Putamen (tissue), 1 donor: Measurements from ENCODE around the gene ZNF99.
"Not testable (repeated sequence)": the region's sequence is repeated elsewhere in the genome, so short reads cannot be mapped to it uniquely, and the experiment has no call there.

Experiments
- DNase-seq: peaks from one replicate; pipeline ENCODE4 v3.0.0-alpha.2; 2016; ENCODE audit warnings: low spot score

The ZNF99 gene

DNA sequence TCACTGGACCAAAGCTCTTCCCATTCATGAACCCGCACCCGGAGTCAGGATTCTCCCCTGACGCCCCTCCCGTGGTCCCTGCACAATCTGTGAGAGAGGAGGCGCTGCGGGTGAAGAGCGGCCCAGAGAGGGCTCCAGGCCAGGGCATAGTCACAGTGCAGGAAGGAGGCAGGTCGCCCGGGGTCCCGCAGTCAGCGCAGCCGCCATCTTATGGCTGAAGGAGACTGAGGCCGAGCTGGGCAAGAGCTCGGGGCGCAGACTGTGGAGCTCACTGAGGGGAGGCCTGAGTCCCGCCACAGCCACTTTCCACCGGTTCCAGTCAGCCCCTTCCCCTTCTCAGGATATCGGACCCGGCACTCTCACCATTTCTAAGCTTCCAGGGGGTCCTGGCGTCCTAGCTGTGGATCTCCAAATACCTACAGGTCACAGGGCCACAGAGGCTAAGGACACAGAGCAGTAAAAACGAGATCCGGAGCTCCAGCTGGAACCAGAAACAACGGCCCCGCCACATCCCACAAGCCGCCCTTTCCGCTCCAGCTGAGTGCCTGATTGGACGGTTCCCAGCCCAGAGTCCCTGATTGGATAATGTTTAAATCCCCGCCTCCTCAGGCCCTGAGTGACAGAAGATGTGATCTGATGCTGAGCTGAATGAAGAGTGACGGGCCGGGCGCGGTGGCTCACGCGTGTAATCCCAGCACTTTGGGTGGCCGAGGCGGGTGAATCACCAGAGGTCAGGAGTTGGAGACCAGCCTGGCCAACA, at the start of gene ZNF99:
TSS of gene ZNF99 (minus strand) at position 501 of the 760 bp plus-strand sequence. CDS start at position 366, 135 bp downstream.
- DNase-seq: peak; percentile 76

DNA sequence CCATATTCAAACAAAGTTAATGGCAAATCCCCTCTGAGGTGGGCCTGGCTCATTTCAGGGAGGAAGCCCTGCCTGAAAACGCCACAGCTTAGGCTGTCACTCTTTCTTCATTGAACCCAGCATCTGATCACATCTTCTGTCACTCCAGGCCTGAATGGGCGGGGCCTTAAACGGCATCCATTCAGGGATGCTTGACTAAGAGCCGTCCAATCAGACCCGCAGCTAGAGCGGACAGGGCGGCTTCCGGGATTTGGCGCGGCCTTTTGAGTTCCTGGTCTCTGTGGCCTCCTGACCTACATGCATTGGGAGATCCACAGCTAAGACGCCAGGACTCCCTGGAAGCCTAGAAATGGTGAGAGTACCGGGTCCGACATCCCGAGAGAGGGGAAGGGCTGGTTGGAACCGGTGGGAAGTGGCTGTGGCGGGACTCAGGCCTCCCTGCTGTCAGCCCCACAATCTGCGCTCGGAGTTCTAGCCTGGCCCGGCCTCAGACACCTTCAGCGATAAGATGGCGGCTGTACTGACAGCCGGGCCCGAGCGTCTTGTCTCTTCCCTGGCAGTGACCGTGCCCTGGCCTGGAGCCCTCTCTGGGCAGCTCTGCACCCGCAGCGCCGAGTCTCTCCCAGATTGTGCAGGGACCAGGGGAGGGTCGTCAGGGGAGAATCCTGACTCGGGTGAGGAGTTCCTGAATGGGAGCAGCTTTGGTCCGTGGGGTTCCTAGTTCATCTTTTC, 48.2 kb upstream of the ZNF99 start, which contains the start of gene ZNF723:
TSS of gene ZNF723 (plus strand) at position 261 of the 732 bp plus-strand sequence. CDS start at position 350, 89 bp downstream.
- no peak for DNase-seq

DNA sequence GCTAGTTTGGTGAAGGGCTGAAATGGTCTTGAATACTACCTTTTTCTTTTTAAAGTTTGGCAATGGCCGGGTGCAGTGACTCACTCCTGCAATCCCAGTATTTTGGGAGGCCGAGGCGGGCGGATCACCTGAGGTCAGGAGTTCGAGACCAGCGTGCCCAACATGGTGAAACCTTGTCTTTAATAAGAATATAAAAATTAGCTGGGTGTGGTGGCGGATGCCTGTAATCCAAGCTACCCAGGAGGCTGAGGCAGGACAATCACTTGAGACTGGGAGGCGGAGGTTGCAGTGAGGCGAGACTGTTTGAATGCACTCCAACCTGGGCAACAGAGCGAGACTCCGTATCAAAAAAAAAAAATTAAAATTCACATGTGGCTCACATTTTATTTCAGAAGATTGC, 47.3 kb upstream of the ZNF99 start:
- DNase-seq: no peak

DNA sequence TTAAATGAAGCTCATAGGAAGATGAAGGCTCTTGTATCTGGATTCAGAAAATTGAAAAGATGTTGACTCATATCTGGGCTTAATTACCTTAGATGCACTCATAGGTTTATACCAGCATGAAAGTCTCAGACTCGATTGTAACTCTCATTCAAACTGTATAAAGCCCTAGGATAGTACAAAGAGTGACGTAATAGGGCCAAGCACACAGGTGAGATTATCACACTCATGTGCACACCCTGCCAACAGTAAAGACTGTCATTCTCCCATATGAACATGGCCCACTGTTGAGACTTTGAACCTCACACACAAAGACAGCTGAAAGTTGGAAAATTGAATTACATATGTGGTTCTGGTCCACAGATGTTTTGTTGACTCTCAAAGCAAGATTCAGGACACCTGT, 30.2 kb upstream of the ZNF99 start:
- no peak for DNase-seq

DNA sequence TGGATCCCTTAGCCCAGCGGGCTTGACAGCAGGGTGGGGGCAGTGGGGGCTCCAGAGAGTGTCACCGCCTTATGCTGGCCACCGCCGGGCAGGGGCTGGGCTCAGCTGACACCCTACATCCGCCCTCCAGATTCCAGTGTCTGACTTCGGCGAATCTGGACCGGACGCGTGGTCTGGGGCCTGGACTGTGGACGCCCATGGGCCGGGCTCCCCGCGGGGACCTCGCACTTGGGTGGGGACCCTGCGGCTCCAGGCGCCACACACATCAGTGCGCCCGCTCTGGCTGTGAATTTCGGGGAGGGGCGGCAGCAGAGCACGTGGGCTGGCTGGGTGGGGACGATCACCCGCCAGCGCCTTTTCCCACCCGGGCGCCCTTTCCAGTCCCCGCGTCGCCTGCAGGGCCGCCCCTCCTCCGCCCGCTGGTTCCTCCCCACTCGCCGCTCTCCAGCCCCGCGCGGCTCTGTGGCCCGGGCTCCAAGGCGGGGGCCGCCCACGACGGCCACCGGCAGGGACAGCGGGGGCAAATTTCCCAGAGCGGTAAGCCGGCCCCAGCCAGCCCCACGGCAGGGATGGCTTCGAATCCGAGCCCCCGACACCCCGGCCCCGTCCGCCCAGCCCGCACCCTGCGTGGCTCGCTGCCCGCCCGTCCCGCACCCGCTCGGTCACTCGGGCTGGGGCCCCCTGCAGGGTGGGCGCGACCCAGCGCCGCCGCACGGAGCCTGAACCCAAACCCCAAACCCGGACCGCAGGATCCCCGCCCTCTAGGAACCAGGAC, 23.3 kb upstream of the ZNF99 start:
- DNase-seq: no peak

DNA sequence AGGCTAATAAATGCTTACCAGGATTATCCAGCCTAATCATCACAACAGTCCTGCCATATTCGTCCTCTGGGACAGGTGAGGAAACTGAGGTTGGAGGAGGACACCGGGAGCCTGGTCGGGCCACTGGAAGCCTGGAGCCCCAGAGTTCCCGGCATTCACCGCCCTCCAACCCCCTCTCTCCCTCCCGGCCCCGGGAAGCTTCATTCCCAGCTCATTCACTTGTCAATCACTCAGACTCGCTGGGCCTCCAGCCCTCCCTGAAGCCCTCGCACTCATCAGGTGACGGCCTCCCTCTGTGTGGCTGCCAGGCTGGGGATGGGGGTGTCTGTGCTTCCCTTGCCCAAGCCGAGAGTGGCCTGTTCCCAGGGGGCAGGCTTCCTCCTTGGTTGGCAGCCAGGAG, 22.5 kb upstream of the ZNF99 start:
- DNase-seq: no peak

DNA sequence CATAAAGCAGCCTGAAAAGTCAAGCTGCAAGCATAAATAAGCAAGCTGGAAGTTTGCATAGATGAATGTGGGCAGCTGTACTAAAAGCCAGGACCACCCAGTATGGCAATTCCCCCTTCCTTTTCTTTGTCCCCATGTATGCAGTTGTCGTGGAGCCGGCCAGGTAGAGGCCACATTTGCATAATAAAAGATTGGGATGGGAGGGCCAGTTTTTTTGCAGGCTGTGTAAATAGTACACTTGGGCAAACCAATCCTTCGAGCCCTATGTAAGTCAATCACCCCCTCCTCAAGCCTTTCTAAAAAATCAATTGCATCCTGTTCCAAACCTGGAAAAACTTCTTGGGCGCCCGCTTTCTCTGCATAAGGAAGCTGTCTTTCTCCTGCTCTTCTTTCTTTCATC, 13.1 kb upstream of the ZNF99 start:
- no peak for DNase-seq

DNA sequence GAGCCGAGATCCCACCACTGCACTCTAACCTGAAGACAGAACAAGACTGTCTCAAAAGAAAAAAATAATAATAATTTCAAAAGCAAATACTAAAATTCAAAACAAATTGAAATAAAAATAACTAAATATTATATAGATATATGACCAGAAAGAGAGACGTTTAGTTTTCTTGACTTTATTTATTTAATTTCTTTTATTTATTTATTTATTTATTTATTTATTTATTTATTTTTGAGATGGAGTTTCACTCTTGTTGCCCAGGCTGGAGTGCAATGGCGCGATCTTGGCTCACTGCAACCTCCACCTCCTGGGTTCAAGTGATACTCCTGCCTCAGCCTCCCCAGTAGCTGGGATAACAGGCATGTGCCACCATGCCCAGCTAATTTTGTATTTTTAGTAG, 8.9 kb upstream of the ZNF99 start:
- DNase-seq: not testable (repeated sequence)

DNA sequence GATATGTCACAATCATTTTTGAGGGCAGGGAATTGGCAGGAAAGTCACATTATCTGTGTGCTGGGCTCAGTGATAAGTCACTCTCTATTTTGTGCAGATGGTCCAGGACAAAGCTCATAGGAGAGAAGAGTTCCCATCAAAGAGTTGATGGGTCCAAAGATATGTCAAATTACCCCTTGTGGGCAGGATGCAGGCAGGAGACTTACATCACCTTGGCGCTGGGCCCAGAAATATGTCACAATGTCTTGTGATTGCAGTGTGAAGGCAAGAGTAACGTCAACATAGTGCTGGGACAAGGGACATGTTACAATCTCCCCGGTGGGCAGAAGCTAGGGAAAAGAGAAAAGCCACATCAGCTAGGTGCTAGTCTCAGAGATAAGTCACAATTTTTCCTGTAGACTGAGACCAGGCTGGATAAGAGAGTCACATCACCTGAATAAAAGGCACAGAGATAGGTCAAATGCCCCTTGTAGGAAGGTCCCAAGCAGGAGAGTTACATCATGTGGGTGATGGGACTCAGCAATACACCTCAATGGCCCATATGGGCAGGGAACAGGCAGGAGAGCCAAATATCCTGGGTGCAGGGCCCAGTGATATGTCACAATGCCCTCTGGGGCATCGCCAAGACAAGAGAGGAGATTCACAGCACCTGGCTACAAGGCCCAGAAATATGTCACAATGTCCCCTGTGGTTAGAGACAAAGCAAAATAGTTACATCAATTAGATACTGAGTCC, 47.9 kb downstream of the ZNF99 start:
- no peak for DNase-seq

DNA sequence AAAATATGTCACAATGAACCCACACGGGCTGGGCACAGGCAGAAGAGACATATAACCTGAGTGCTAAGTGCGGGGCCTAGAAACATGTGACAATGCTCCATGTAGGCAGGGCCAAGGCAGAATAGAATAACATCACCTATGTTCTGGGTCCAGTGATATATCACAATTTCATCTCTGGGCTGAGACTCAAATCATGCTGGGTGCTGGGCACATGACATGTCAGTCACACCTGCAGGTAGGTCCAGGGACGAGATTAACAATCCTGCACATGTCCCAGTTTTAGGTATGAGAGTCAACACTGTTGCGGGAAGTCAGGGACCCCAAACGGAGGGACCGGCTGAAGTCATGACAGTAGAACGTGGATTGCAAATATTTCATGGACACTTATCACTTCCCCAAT, 50.3 kb downstream of the ZNF99 start:
- DNase-seq: no peak

DNA sequence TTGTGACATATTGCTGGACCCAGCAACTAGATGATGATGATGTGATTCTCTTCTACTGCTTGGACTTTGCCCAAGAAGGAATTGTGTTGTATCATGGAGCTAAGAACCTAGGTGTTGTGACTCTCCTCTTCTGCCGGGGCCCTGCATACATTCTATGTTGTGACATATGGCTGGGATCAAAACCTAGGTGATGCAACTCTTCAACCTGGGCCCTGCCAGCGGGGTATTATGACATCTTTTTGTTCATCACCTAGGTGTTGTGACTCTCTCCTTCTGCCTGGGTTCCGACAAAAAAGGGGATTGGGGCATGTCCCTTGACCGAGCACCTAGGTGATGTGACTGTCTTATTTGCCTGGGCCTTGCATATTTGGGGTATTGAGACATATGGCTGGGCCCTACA, 55.7 kb downstream of the ZNF99 start:
- not testable (repeated sequence) for DNase-seq

DNA sequence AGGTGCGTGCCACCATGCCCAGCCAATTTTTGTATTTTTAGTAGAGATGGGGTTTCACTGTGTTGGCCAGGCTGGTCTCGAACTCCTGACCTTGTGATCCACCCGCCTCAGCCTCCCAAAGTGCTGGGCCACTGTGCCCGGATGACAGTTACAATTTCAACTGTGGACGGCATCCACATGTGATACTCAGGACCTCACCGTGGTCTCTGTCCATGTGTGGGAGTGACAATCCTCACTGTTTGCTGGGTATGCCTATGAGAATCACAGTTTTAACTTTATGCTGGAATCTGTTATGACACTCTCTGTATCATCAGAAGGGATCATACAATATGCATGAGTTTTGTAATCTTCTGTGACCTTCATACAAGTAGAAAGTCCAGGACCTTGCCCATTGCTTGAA, 62.4 kb downstream of the ZNF99 start:
- DNase-seq: not testable (repeated sequence)

DNA sequence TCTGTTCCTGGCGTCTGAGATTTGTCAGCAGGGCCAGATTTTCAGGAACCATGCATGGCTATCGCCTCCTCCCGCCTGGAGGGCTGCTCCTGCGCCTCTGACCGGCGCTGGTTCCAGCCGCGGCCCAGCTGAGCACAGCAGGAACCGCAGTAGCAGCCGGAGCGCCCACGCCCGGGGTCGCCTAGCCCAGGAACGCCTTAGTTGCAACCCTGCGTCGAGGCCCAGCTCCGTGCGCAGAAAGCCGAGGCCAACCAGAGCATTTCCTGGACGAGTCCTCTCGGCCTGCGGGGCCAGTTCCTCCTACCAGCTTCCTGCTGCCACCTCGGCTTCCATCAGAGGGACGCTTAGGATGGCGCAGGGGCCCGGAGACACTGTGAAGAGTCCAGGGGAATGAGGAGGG, 75.0 kb downstream of the ZNF99 start:
- DNase-seq: no peak

DNA sequence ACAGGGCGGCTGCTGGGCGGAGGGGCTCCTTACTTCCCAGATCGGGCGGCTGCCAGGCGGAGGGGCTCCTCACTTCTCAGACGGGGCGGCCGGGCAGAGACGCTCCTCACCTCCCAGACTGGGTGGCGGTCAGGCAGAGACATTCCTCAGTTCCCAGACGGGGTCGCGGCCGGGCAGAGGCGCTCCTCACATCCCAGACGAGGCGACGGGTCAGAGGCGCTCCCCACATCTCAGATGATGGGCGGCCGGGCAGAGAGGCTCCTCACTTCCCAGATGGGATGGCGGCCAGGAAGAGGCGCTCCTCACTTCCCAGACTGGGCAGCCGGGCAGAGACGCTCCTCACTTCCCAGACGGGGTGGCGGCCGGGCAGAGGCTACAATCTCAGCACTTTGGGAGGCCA, 80.9 kb downstream of the ZNF99 start:
- not testable (repeated sequence) for DNase-seq

DNA sequence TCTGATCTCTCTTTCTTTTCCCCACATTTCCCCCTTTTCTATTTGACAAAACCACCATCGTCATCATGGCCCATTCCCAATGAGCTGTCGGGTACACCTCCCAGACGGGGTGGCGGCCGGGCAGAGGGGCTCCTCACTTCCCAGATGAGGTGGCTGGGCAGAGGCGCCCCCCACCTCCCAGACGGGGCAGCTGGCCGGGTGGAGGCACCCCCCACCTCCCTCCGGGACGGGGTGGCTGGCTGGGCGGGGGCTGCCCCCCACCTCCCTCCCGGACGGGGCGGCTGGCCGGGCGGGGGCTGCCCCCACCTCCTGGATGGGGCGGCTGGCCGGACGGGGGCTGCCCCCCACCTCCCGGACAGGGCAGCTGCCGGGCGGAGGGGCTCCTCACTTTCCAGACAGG, 81.3 kb downstream of the ZNF99 start:
- not testable (repeated sequence) for DNase-seq
